ENCODE measurements around the gene LBR. TPM values are rescaled to one million over a fixed set of nuclear protein-coding genes. Genes with fewer than 3 reads are reported as not detected.

Gene LBR
- total RNA-seq, 1 experiment from 2014 or later: 86.0 TPM

- Mint-ChIP-seq H3K9me3 (no peaks in the 10 kb centered on the region), H3K27me3 (ENCODE audit: low read depth) (no peaks in the 10 kb centered on the region), H3K4me3 (no peak overlapping the region), H3K36me3 (peaks cover 47% of the 10 kb centered on the region), H3K4me1 (peaks cover 31% of the 10 kb centered on the region), H3K27ac (no peak overlapping the region)
- ATAC-seq (no peak), DNase-seq (ENCODE audit: low spot score) (no peak)
- no peak for TF ChIP-seq GABPB1 (CRISPR knock-in tag; IDR thresholded peaks at IDR 0.05)
- no peak for TF ChIP-seq PRRX2 (CRISPR knock-in tag; IDR thresholded peaks at IDR 0.05)
- no peak for TF ChIP-seq IRF2 (CRISPR knock-in tag; IDR thresholded peaks at IDR 0.05; ENCODE audit: borderline replicate concordance, low read depth)
- no peak for TF ChIP-seq E2F1 (CRISPR knock-in tag; IDR thresholded peaks at IDR 0.05)
- TF ChIP-seq MYBL2 (CRISPR knock-in tag; IDR thresholded peaks at IDR 0.05): no peak
- TF ChIP-seq NFE2L1 (CRISPR knock-in tag; IDR thresholded peaks at IDR 0.05): no peak
- TF ChIP-seq GTF2I (CRISPR knock-in tag; conservative IDR thresholded peaks at IDR 0.05): no peak
- no peak for TF ChIP-seq ARID4B (CRISPR knock-in tag; IDR thresholded peaks at IDR 0.05; ENCODE audit: borderline replicate concordance)
- CTCF ChIA-PET: no interaction called here
- POLR2A ChIA-PET: no interaction called here
These were observed 18.8 kb downstream of the LBR start for GRCh38 chr1:225409051-225409450.

GRCh38 chr1:225408249-225408648, 19.6 kb downstream of the LBR start:
- H3K27me3 Mint-ChIP-seq (ENCODE audit: low read depth): no peaks in the 10 kb centered on the region
- POLR2A ChIA-PET: no interaction called here
- CTCF ChIA-PET: interaction anchor here (0.9 to 1.3 kb wide), 2 partner anchors 15 to 73 kb away, joined by 3 read pairs; no protein-coding TSS in a partner anchor
- H3K27ac Mint-ChIP-seq: no peak overlapping the region
- H3K4me3 Mint-ChIP-seq: 0 out of 2 replicates have a peak overlapping the region, but pooled peaks have one; percentile 0
- DNase-seq (ENCODE audit: low spot score) (no peak), ATAC-seq (peak; percentile 86)
- TF ChIP-seq ZMAT4 (CRISPR knock-in tag; IDR thresholded peaks at IDR 0.05) (no peak), ZNF416 (CRISPR knock-in tag; IDR thresholded peaks at IDR 0.05) (no peak), CTCF (IDR thresholded peaks at IDR 0.05) (no peak), ERG (CRISPR knock-in tag; IDR thresholded peaks at IDR 0.05) (no peak), MAX (CRISPR knock-in tag; IDR thresholded peaks at IDR 0.05) (no peak), SMAD4 (CRISPR knock-in tag; IDR thresholded peaks at IDR 0.05) (no peak), NFYB (CRISPR knock-in tag; conservative IDR thresholded peaks at IDR 0.05; ENCODE audit: low read depth) (no peak), KAT7 (CRISPR knock-in tag; IDR thresholded peaks at IDR 0.05; ENCODE audit: borderline replicate concordance) (no peak), ZNF121 (CRISPR knock-in tag; IDR thresholded peaks at IDR 0.05) (no peak), E2F4 (CRISPR knock-in tag; IDR thresholded peaks at IDR 0.05; ENCODE audit: borderline replicate concordance, low read depth) (no peak), CDX4 (CRISPR knock-in tag; IDR thresholded peaks at IDR 0.05; ENCODE audit: borderline replicate concordance) (no peak), IRF1 (CRISPR knock-in tag; IDR thresholded peaks at IDR 0.05) (no peak), ZNF671 (CRISPR knock-in tag; IDR thresholded peaks at IDR 0.05) (no peak)
- H3K4me1 Mint-ChIP-seq: peaks cover 31% of the 10 kb centered on the region
- H3K36me3 Mint-ChIP-seq: peaks cover 49% of the 10 kb centered on the region
- no peaks in the 10 kb centered on the region for H3K9me3 Mint-ChIP-seq

All from WTC11 (cell line).